ENCODE data around the gene BICRA. TPM values are rescaled to one million over a fixed set of nuclear protein-coding genes. Genes with fewer than 3 reads are reported as not detected.

The BICRA gene
- total and polyA plus RNA-seq, 9 of the 15 experiments (the other 6 are each of a cell fraction or from before 2014, with no cell fraction given), result 0.01 to 8.8 (median 1.2) TPM

DNA sequence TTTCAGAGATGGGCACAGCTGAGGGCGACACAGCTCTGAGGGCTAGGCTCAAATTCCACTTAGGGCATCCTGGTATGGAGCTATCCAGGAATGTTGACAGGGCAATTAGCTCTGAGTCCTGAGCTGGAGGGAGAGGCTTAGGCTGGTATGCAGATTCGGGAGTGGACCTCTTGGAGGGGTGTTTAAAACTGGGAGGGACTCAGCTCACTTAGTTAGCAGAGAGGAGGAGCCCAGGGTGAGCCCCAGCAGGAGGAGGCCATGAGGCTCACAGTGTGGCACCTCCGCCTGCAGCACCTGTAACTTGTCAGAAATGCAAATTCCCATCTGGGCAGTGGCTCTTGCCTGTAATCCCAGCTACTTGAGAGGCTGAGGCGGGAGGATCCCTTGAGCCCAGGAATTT lies 126.2 kb downstream of the BICRA start:
- Histone ChIP-seq H3K27ac (ENCODE audit: extremely low read depth, low read depth, low read length) (no peak overlapping the region), H2AFZ (ENCODE audit: low read depth, low read length) (no peak overlapping the region), H3K4me3 (no peak overlapping the region), H3K9ac (ENCODE audit: insufficient read depth in 1 of 2, low read depth in 2 of 2, low read length in 2 of 2) (no peak overlapping the region), H3K4me2 (ENCODE audit: insufficient read depth, low read length) (no peak overlapping the region), H4K20me1 (replicated peaks; ENCODE audit: control insufficient read depth, insufficient read depth, low read length) (no peaks in the 10 kb centered on the region), H3K36me3 (ENCODE audit: control insufficient read depth, insufficient read depth, low read length) (peaks cover 22% of the 10 kb centered on the region; the same call in 2 of the 3 replicates), H3K27me3 (ENCODE audit: control insufficient read depth in 2 of 2, insufficient read depth in 2 of 2, low read length in 2 of 2) (no peaks in the 10 kb centered on the region; a peak in 1 of 5 replicates), H3K9me1 (ENCODE audit: control insufficient read depth, insufficient read depth, low read length) (no peaks in the 10 kb centered on the region), H3K4me1 (replicated peaks in 1 of 2; ENCODE audit: control insufficient read depth in 2 of 2, insufficient read depth in 2 of 2, low read length in 2 of 2) (peaks cover 6 to 8% of the 10 kb centered on the region in 2 experiments; a peak in 4 of 5 replicates), H3K79me2 (ENCODE audit: control insufficient read depth, insufficient read depth, low read length) (peaks cover 6% of the 10 kb centered on the region; the same call in 2 of the 3 replicates), H3K9me3 (replicated peaks; ENCODE audit: control insufficient read depth, insufficient read depth, low read depth, low read length) (no peaks in the 10 kb centered on the region)
- intact Hi-C loops (cut with micrococcal nuclease), result no loop called here
- WGBS (ENCODE audit: insufficient coverage, low coverage, missing lambda C conversion rate), result 83% methylated on average over 3 of the region's 4 CpGs
- ATAC-seq, result no peak
- FAIRE-seq, result no peak
- ChIA-PET POLR2A (interaction anchor here (1.0 to 4.1 kb wide), 2 partner anchors 10 to 14 kb away, joined by 3 to 14 read pairs; partner anchors contain the start of gene NOP53), CTCF (ENCODE audit: low intra/inter-chr PET ratio) (no interaction called here)
- DNase-seq (ENCODE audit: extremely low read depth in 1 of 4, low spot score in 3 of 4), result no peak
- in situ Hi-C loops (cut with MboI), result no loop called here
- no TSS peak for BruUV-seq (replicated peaks)
- TF ChIP-seq, protein P1, sequence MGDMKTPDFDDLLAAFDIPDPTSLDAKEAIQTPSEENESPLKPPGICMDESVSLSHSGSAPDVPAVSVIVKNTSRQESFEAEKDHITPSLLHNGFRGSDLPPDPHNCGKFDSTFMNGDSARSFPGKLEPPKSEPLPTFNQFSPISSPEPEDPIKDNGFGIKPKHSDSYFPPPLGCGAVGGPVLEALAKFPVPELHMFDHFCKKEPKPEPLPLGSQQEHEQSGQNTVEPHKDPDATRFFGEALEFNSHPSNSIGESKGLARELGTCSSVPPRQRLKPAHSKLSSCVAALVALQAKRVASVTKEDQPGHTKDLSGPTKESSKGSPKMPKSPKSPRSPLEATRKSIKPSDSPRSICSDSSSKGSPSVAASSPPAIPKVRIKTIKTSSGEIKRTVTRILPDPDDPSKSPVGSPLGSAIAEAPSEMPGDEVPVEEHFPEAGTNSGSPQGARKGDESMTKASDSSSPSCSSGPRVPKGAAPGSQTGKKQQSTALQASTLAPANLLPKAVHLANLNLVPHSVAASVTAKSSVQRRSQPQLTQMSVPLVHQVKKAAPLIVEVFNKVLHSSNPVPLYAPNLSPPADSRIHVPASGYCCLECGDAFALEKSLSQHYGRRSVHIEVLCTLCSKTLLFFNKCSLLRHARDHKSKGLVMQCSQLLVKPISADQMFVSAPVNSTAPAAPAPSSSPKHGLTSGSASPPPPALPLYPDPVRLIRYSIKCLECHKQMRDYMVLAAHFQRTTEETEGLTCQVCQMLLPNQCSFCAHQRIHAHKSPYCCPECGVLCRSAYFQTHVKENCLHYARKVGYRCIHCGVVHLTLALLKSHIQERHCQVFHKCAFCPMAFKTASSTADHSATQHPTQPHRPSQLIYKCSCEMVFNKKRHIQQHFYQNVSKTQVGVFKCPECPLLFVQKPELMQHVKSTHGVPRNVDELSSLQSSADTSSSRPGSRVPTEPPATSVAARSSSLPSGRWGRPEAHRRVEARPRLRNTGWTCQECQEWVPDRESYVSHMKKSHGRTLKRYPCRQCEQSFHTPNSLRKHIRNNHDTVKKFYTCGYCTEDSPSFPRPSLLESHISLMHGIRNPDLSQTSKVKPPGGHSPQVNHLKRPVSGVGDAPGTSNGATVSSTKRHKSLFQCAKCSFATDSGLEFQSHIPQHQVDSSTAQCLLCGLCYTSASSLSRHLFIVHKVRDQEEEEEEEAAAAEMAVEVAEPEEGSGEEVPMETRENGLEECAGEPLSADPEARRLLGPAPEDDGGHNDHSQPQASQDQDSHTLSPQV (IDR thresholded peaks at IDR 0.05), result no peak
- TF ChIP-seq, protein P2, sequence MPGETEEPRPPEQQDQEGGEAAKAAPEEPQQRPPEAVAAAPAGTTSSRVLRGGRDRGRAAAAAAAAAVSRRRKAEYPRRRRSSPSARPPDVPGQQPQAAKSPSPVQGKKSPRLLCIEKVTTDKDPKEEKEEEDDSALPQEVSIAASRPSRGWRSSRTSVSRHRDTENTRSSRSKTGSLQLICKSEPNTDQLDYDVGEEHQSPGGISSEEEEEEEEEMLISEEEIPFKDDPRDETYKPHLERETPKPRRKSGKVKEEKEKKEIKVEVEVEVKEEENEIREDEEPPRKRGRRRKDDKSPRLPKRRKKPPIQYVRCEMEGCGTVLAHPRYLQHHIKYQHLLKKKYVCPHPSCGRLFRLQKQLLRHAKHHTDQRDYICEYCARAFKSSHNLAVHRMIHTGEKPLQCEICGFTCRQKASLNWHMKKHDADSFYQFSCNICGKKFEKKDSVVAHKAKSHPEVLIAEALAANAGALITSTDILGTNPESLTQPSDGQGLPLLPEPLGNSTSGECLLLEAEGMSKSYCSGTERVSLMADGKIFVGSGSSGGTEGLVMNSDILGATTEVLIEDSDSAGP (CRISPR knock-in tag; IDR thresholded peaks at IDR 0.05), result no peak
- TF ChIP-seq CCNT2 (IDR thresholded peaks at IDR 0.05; ENCODE audit: borderline replicate concordance, extremely low read depth, insufficient read length, low read depth, low read length), result no peak
- TF ChIP-seq MTA1 (IDR thresholded peaks at IDR 0.05; ENCODE audit: borderline replicate concordance), result no peak
- TF ChIP-seq, protein P3, sequence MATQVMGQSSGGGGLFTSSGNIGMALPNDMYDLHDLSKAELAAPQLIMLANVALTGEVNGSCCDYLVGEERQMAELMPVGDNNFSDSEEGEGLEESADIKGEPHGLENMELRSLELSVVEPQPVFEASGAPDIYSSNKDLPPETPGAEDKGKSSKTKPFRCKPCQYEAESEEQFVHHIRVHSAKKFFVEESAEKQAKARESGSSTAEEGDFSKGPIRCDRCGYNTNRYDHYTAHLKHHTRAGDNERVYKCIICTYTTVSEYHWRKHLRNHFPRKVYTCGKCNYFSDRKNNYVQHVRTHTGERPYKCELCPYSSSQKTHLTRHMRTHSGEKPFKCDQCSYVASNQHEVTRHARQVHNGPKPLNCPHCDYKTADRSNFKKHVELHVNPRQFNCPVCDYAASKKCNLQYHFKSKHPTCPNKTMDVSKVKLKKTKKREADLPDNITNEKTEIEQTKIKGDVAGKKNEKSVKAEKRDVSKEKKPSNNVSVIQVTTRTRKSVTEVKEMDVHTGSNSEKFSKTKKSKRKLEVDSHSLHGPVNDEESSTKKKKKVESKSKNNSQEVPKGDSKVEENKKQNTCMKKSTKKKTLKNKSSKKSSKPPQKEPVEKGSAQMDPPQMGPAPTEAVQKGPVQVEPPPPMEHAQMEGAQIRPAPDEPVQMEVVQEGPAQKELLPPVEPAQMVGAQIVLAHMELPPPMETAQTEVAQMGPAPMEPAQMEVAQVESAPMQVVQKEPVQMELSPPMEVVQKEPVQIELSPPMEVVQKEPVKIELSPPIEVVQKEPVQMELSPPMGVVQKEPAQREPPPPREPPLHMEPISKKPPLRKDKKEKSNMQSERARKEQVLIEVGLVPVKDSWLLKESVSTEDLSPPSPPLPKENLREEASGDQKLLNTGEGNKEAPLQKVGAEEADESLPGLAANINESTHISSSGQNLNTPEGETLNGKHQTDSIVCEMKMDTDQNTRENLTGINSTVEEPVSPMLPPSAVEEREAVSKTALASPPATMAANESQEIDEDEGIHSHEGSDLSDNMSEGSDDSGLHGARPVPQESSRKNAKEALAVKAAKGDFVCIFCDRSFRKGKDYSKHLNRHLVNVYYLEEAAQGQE (IDR thresholded peaks at IDR 0.05; ENCODE audit: borderline replicate concordance), result no peak
- TF ChIP-seq, protein P3 (CRISPR knock-in tag; IDR thresholded peaks at IDR 0.05; ENCODE audit: low read depth), result no peak

Data from K562 (cell line).